ENCODE results near the gene PC.

PC gene

DNA sequence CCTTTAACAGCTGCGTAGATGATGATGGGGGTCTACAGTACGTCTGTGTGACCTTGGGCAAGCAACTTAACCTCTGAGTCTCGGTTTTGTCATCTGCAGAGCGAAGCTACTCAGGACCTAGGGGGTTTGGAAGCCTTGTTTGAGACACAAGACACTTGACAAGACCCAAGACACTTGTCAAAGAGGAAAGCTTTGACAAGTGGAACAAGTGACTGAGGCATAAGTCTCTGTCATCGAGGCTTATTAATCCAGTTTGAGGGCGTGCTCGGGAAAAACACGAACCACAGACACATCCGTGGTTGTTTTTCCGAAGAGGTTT, 732 bp upstream of the PC start:
- in situ Hi-C loops (cut with HindIII; ENCODE audit: low pct_unique_long_range_greater_than_20kb, low sequenced_read_pairs) = no loop called here
- no peak for DNase-seq (ENCODE audit: low read depth in 1 of 2, low spot score in 1 of 2)
- no peak for TF ChIP-seq JUND (IDR thresholded peaks at IDR 0.05; ENCODE audit: low read depth)

DNA sequence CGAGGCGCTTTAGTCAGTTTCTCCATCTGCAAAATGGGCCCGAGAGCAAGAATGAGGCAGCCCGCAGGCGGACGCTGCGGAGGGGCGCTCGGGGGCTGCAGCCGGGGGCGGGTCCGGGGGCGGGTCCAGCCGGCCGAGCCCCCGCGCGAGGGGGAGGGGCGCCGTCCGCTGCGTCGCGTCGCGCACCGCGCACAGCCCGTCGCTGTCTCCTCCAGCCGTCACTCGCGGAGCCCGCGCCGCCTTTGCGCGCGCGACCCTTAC, 282 bp downstream of the PC start:
- in situ Hi-C loops (cut with HindIII; ENCODE audit: low pct_unique_long_range_greater_than_20kb, low sequenced_read_pairs) = no loop called here
- peak in 1 of 2 experiments; percentile 75 for DNase-seq (ENCODE audit: low read depth in 1 of 2, low spot score in 1 of 2)
- no peak for TF ChIP-seq JUND (IDR thresholded peaks at IDR 0.05; ENCODE audit: low read depth)

DNA sequence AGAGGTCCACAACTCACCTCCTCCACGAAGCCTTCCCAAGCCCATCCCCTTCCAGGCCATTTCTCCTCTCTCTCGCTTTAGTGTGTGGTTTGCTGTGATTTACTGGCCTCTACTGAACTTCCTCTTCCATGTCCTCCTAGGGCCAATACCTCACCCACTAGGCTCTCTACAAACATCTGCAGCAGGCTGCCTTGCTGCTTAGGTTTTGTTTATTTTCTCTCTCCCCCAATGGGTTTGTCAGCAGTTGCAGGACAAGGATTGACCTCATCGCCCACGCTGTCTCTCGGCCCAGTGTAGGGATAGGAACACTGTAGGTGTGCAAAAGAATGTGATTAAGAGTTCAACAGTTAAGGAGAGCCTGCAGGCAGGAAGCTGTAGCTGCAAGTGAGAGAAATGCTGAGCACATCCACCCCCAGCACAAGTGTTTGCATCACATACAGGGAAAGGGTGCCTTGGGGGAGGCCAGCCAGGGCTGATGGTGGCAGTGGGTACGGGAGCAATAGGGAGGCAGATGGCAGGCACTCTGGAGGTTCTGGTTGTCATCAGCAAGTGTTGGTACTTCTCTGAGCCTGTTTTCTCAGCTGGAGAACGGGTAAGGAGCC, 1.4 kb downstream of the PC start:
- peak; percentile 22 to 54 for DNase-seq (ENCODE audit: low read depth in 1 of 2, low spot score in 1 of 2)
- in situ Hi-C loops (cut with HindIII; ENCODE audit: low pct_unique_long_range_greater_than_20kb, low sequenced_read_pairs) = no loop called here
- no peak for TF ChIP-seq JUND (IDR thresholded peaks at IDR 0.05; ENCODE audit: low read depth)

DNA sequence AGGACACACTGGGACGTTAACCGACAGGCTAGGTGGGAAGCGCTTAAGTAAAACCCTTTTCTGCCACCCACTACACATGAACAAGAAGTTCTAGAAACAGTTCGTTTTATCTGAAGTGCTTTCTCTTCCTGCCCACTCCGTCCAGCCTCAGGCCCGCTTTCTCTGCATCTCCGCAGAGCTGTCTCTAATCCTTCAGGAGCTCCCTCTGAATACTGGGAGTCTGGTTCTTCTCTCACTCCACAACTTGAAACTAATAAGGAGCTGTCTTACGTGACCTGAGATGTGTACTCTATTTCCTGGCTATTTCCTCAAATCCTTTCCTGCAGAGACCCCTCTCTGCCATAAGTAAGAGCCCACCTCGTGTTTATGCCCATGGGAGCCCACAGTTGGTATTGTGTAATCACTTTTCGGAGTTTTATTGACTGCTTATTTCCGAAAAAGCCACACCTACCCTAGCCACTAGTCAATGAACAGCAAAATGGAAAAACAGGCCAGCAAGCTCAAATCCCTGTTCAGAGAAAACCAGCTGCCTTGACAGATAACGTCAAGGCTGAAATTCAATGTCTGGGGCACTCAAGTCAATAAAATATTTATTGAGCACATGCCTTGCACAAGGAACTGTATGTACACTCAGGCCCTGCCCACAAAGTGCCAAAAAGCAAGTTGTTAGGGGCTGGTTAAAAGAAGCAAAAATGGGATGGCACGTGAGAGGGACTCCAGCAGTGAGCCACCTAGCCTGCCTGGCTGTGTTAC, 4.9 kb downstream of the PC start:
- no peak for DNase-seq (ENCODE audit: low read depth in 1 of 2, low spot score in 1 of 2)
- in situ Hi-C loops (cut with HindIII; ENCODE audit: low pct_unique_long_range_greater_than_20kb, low sequenced_read_pairs) = no loop called here
- no peak for TF ChIP-seq JUND (IDR thresholded peaks at IDR 0.05; ENCODE audit: low read depth)

DNA sequence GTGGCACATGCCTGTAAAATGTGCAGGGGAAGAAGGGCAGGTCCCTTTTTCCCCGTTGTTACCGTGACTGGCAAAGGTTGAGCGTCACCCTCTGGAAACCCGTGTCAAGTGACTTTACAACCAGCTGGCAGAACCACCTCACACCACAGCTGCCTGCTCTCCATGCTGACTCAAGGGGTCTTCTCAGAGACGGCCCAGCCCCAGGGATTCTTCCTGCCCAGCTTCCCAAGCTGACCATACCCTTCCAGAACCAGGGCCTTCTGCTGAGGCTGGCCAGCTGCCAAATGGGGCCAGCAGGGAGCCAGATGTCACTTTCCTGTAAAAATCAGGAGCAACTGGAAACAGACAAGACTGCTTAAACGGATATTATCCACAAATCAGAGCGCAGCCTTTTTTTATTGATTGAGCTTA, 6.3 kb downstream of the PC start:
- DNase-seq (ENCODE audit: low read depth in 1 of 2, low spot score in 1 of 2) = no peak
- no peak for TF ChIP-seq JUND (IDR thresholded peaks at IDR 0.05; ENCODE audit: low read depth)

DNA sequence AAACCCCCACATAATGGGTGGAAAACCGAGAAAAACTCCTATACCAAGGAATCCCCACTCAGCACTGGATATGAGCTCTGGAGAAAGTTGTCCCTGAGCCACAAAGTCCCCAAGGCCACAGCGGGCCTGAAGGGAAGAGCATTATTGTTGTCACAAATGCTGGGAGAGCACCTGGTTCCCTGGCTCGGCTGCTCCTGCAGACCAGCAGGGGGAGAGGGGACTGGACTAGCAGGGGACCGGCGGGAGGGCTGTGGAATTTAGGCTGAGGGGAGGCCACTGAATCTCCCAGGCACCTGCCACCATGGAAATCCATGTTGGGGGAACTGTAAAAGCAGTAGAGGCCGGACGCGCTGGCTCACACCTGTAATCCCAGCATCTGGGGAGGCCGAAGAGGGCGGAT, 7.0 kb downstream of the PC start:
- TF ChIP-seq JUND (IDR thresholded peaks at IDR 0.05; ENCODE audit: low read depth) = no peak
- DNase-seq (ENCODE audit: low read depth in 1 of 2, low spot score in 1 of 2) = no peak
- in situ Hi-C loops (cut with HindIII; ENCODE audit: low pct_unique_long_range_greater_than_20kb, low sequenced_read_pairs) = no loop called here

More for the DNA sequence above, 6.3 kb downstream of the PC start:
- in situ Hi-C loops (cut with HindIII; ENCODE audit: low pct_unique_long_range_greater_than_20kb, low sequenced_read_pairs) = no loop called here

DNA sequence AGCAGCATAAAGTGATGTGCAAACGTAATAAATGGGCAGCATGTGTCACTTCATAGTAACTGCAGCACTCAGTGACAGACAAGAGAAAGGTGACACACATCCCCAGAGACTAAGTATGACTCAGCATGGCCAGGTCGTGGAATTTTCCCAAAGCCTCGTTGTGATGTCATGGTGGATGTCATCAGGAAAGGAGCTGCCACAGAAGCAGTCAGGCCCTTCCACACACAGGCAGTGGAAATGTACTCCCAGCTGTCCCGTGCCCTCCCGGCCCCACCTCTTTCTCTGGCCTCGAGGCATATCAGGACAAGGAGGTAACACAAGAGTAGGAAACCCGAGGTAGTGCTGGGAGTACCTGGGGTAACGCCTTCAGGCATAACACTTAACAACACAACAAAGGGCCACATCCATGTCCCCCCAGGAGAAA, 8.1 kb downstream of the PC start:
- TF ChIP-seq JUND (IDR thresholded peaks at IDR 0.05; ENCODE audit: low read depth) = no peak
- DNase-seq (ENCODE audit: low read depth in 1 of 2, low spot score in 1 of 2) = peak; percentile 55 to 94
- in situ Hi-C loops (cut with HindIII; ENCODE audit: low pct_unique_long_range_greater_than_20kb, low sequenced_read_pairs) = no loop called here

DNA sequence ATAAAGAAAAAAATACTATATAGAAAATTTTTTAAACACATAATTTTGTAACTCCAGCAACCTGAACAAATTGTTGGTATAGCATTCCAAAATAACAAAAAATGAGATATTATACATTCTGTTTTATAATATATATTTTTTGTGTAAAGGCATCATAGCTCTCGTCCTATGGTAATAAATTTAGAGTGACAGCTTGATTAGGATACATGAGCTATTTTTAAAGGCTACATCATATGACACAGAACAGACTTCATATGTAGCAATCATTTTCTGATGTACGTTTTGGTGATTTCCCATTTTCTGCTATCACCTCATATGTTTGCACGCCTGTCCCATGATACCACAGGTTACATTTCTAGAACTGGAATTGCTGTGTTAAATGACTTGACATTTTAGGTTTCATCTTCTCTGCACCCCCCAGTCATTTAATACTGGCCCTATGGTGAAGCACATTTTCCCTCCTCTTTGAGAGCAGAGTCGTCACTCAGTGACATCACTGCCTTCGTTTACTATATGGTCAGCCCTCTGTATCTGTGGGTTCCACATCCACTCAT, 19.5 kb downstream of the PC start:
- in situ Hi-C loops (cut with HindIII; ENCODE audit: low pct_unique_long_range_greater_than_20kb, low sequenced_read_pairs) = no loop called here
- no peak for DNase-seq (ENCODE audit: low read depth in 1 of 2, low spot score in 1 of 2)
- no peak for TF ChIP-seq JUND (IDR thresholded peaks at IDR 0.05; ENCODE audit: low read depth)

DNA sequence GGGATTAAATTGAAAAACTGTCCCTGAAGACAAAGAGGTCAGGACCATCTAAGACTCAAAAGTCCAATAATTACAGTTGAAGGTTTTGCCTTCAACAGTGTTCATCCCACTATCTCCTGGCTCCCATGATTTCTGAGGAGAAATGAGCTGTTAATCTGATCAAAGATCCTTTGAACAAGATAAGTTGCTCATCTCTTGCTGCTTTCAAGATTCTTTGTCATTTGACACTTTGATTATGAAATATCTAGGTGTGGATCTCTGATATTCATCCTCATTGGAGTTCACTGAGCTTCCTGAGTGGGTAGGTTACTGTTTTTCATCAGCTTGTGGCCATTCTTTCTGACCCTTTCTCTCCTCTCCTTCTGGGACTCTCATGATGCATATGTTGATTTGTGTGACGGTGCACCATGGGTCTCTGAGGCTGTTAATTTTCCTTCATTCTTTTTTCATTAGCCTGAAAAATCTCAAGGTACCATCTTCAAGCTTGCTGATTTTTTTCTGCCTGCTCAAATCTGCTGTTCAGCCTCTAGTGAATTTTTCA, 20.9 kb downstream of the PC start:
- no peak for DNase-seq (ENCODE audit: low read depth in 1 of 2, low spot score in 1 of 2)
- no peak for TF ChIP-seq JUND (IDR thresholded peaks at IDR 0.05; ENCODE audit: low read depth)
- in situ Hi-C loops (cut with HindIII; ENCODE audit: low pct_unique_long_range_greater_than_20kb, low sequenced_read_pairs) = no loop called here

DNA sequence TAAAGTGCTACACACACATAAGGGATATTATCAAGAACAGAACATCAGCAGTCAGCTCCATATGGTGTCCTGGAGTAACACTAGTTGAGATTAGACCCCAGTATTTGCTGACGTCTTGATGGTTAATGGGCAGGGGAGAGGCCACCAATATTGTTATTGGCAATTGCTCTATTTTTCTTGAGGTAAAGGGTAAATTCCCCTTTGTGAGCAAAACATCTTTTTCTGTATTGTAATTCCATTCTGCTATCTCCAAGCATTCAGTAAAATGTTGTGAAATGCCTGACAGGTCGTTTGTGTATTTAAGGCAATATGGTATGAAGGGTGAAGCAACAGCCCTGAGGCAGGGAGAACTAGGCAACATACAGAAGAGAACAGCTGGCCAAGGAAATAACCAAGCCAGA, 21.9 kb downstream of the PC start:
- no peak for TF ChIP-seq JUND (IDR thresholded peaks at IDR 0.05; ENCODE audit: low read depth)
- DNase-seq (ENCODE audit: low read depth in 1 of 2, low spot score in 1 of 2) = peak; percentile 17 to 76
- in situ Hi-C loops (cut with HindIII; ENCODE audit: low pct_unique_long_range_greater_than_20kb, low sequenced_read_pairs) = no loop called here

DNA sequence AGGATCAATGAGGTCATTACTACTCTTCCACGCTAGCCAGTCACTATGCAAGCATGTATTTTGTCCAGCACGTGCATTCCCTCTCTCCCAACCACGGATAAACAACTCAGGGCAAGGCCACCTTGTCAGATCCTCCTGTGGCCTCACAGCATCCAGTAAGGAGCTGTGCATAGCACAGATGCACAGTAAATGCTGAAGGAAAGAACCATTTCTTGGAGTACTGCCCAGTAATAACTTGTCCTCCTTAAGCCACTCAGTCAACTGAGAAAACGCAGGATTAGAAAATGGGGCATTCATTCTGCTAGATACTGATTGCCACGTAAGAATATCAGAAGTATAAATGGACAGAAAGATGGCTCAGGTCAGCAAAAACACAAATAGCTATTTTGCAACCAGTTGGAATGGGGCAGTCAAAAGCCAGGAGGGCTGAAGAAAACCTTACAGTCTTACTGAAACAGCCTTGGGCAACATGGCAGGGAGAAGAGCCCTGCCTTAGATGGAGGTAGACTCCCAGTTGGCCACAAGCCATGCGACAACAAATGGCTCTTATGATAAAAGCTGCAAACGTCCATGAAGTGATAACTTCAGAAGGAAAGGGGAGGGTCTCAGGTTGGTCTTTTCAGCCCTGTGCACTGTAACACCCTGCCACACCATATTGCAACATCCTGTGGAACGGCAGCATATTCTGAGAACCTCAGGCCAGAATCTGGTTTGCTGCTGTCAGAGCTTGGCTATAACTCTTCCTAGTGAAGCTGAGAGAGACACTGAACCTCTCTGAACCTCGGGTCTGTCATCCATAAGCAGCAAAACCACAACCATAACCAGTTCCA, 23.0 kb downstream of the PC start:
- in situ Hi-C loops (cut with HindIII; ENCODE audit: low pct_unique_long_range_greater_than_20kb, low sequenced_read_pairs) = no loop called here
- no peak for TF ChIP-seq JUND (IDR thresholded peaks at IDR 0.05; ENCODE audit: low read depth)
- DNase-seq (ENCODE audit: low read depth in 1 of 2, low spot score in 1 of 2) = peak in 1 of 2 experiments; percentile 41

DNA sequence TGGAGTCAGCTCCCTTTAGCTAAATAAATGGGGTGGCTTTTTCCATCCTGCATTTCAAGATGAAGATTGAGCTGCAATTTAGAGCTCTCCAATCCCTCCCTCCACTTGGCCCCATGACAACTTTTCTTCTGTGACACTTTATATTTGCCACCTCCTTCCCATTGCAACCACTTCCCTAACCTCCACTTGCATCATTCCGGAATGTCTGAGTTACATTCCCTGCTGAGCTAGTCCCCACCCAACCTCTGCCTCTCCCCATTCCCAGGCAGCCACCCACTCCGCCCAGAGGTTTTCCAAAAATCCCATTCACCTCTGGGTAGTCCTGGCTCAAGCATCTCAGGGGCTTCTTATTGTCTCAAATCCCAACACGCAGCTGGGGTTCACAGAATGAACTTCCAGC, 24.7 kb downstream of the PC start:
- no peak for DNase-seq (ENCODE audit: low read depth in 1 of 2, low spot score in 1 of 2)
- in situ Hi-C loops (cut with HindIII; ENCODE audit: low pct_unique_long_range_greater_than_20kb, low sequenced_read_pairs) = no loop called here
- TF ChIP-seq JUND (IDR thresholded peaks at IDR 0.05; ENCODE audit: low read depth) = no peak

DNA sequence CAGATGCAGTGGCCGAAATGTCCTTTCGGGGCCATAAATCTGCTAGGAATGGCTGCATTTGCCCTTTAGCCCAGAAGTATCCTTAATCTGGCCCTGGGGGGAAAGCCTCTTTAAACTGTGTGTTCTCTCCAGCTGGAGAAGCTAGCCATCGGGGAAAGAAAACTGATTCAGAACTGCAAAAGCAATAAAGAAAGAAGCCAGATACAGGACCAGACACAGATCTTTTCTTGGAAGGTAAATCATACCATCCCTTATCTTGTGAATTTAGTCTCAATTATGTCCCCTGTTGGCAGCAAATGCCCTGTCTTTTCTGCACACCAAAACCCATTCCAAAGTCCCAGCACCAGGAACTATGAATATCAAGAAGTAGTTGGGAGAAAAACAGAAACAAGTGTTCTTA, 25.6 kb downstream of the PC start:
- in situ Hi-C loops (cut with HindIII; ENCODE audit: low pct_unique_long_range_greater_than_20kb, low sequenced_read_pairs) = no loop called here
- no peak for TF ChIP-seq JUND (IDR thresholded peaks at IDR 0.05; ENCODE audit: low read depth)
- no peak for DNase-seq (ENCODE audit: low read depth in 1 of 2, low spot score in 1 of 2)
